NCI-H128 (cell line): ENCODE results near the gene ZNF573.
"Not testable (repeated sequence)": the region's sequence is repeated elsewhere in the genome, so short reads cannot be mapped to it uniquely, and the experiment has no call there.

Experiments
- DNase-seq: peaks from one replicate; lab custom pipeline; 2025; ENCODE audit not compliant: unreplicated experiment; lab: John Stamatoyannopoulos, UW

Gene ZNF573

GRCh38 chr19:37779127-37780005 is at the start of gene ZNF573:
ZNF573 (minus strand) TSS chr19:37779586; CDS start chr19:37773729, 5,857 bp downstream.
- DNase-seq = peak; percentile 53

GRCh38 chr19:37817180-37817981 is 38.0 kb upstream of the ZNF573 start:
- DNase-seq = peak; percentile 37

- not testable (repeated sequence) for DNase-seq
Observed at GRCh38 chr19:37815611-37816010, 36.2 kb upstream of the ZNF573 start.

GRCh38 chr19:37813340-37813739 is 34.0 kb upstream of the ZNF573 start:
- DNase-seq = no peak

GRCh38 chr19:37809366-37809765 is 30.0 kb upstream of the ZNF573 start:
- DNase-seq = no peak

GRCh38 chr19:37803249-37803840 is 24.0 kb upstream of the ZNF573 start:
- no peak for DNase-seq

GRCh38 chr19:37790244-37790925 is 11.0 kb upstream of the ZNF573 start:
- DNase-seq = no peak

GRCh38 chr19:37778613-37779126 is 716 bp downstream of the ZNF573 start:
- DNase-seq = no peak

- no peak for DNase-seq
Observed at GRCh38 chr19:37770985-37771384, 8.4 kb downstream of the ZNF573 start.

- no peak for DNase-seq
Observed at GRCh38 chr19:37763488-37763887, 15.9 kb downstream of the ZNF573 start.

GRCh38 chr19:37757683-37758082 is 21.7 kb downstream of the ZNF573 start:
- DNase-seq = not testable (repeated sequence)

GRCh38 chr19:37738371-37738770 is 41.0 kb downstream of the ZNF573 start:
- DNase-seq = no peak

- DNase-seq = no peak
Observed at GRCh38 chr19:37725181-37725580, 54.2 kb downstream of the ZNF573 start.

GRCh38 chr19:37719927-37720265 is 59.5 kb downstream of the ZNF573 start:
- no peak for DNase-seq

- DNase-seq = peak; percentile 90
Observed at GRCh38 chr19:37719111-37719926, 60.1 kb downstream of the ZNF573 start, which contains the start of gene ZNF607. ZNF607 (minus strand) TSS chr19:37719761; CDS start chr19:37711618, 8,143 bp downstream.

- DNase-seq = no peak
Observed at GRCh38 chr19:37718304-37718703, 61.1 kb downstream of the ZNF573 start.

GRCh38 chr19:37716140-37716539 is 63.2 kb downstream of the ZNF573 start:
- DNase-seq = no peak

GRCh38 chr19:37706052-37706605 is 73.3 kb downstream of the ZNF573 start:
- DNase-seq = no peak

- no peak for DNase-seq
Observed at GRCh38 chr19:37699057-37699456, 80.3 kb downstream of the ZNF573 start.

GRCh38 chr19:37698216-37698615 is 81.2 kb downstream of the ZNF573 start:
- no peak for DNase-seq
